HCT116 (cell line): ENCODE data around the gene UBIAD1. TPM values are rescaled to one million over a fixed set of nuclear protein-coding genes. Genes with fewer than 3 reads are reported as not detected.

Source experiments
- ATAC-seq: fragments of 200-7000 bp; cut with Tn5 transposase; 2 replicates; pipeline ENCODE4 v1.9.1; 2020; ENCODE audit warnings: mild to moderate bottlenecking, moderate library complexity
- BruUV-seq: library from RNA; stranded (reverse); fragments of 400-500 nt; replicated peaks from 2 replicates; lab custom pipeline; 2021; lab: Mats Ljungman, UMichigan
- CTCF ChIA-PET: fragments of 300-600 bp; sonication (Branson Sonifier 250); formaldehyde crosslinking; loops from one replicate; lab custom pipeline; 2021; ENCODE audit warnings: antibody characterized with exemption; lab: Charles Lee
- POLR2A ChIA-PET: fragments of 300-600, 350-600 bp; sonication (Branson Sonifier 250); formaldehyde crosslinking; loops from one replicate; lab custom pipeline; 2021; ENCODE audit warnings: antibody characterized with exemption; lab: Charles Lee
- RAD21 ChIA-PET, 2 experiments: fragments of 300-600 bp; sonication (Branson Sonifier 250); formaldehyde crosslinking; loops; one replicate each; lab custom pipeline; 2023; ENCODE audit warnings: low total read pairs in 2 of 2; ENCODE audit not compliant: uncharacterized antibody in 2 of 2, unreplicated experiment in 2 of 2, low non-redundant PET in 1 of 2; lab: Charles Lee
- DNase-seq: peaks from one replicate; pipeline ENCODE4 v3.0.0-alpha.2; 2010; ENCODE audit warnings: low read depth, low spot score
- H2AFZ ChIP-seq: fragments of 200-600 bp; shearing (Covaris generic), sonication (generic); 2 replicates; pipeline ENCODE4 v1.6.1; 2017; ENCODE audit warnings: low read depth, mixed run types, mixed read lengths, antibody characterized with exemption, low read length; ENCODE audit not compliant: poor library complexity, severe bottlenecking
- H3K27ac ChIP-seq: 2 replicates; pipeline ENCODE4 v1.5.1; 2012; ENCODE audit warnings: low read depth, low read length
- H3K27me3 ChIP-seq: fragments of 200-600 bp; sonication (generic); 2 replicates; pipeline ENCODE4 v1.6.1; 2016; ENCODE audit warnings: mixed run types, low read length, mixed read lengths; ENCODE audit not compliant: insufficient read depth
- H3K36me3 ChIP-seq, 2 experiments: fragments of 200-500 bp in 1 of 2; fragments of 200-600 bp in 1 of 2; sonication (Bioruptor generic) in 1 of 2; sonication (generic) in 1 of 2; 2 replicates each; pipeline versions ENCODE4 v1.5.1 to v1.6.1; 2014 to 2016; ENCODE audit warnings: low read length in 2 of 2, inconsistent platforms in 1 of 2, mixed read lengths in 1 of 2, mixed run types in 1 of 2; ENCODE audit not compliant: insufficient read depth in 2 of 2, control insufficient read depth in 1 of 2
- H3K4me1 ChIP-seq, 2 experiments: fragments of 200-600 bp in 1 of 2; sonication (generic) in 1 of 2; 2 replicates each; pipeline versions ENCODE4 v1.5.1 to v1.6.1; 2012 to 2017; ENCODE audit warnings: low read length in 2 of 2, inconsistent platforms in 1 of 2, mild to moderate bottlenecking in 1 of 2, mixed read lengths in 1 of 2, mixed run types in 1 of 2, moderate library complexity in 1 of 2; ENCODE audit not compliant: insufficient read depth in 2 of 2, control insufficient read depth in 1 of 2
- H3K4me2 ChIP-seq: fragments of 200-600 bp; sonication (generic); 2 replicates; pipeline ENCODE4 v1.6.1; 2017; ENCODE audit warnings: mixed run types, low read length, mixed read lengths
- H3K4me3 ChIP-seq, 2 experiments: fragments of 200-600 bp in 1 of 2; sonication (generic) in 1 of 2; replicated peaks in 1 of 2; 2 replicates each; pipeline ENCODE4 v1.5.1; 2011 to 2016; ENCODE audit warnings: low read length in 2 of 2, control low read depth in 1 of 2, low read depth in 1 of 2, mild to moderate bottlenecking in 1 of 2, mixed read lengths in 1 of 2, mixed run types in 1 of 2
- H3K79me2 ChIP-seq: fragments of 200-600 bp; sonication (generic); 2 replicates; pipeline ENCODE4 v1.6.1; 2017; ENCODE audit warnings: mild to moderate bottlenecking, mixed run types, low read length, moderate library complexity, mixed read lengths; ENCODE audit not compliant: insufficient read depth
- H3K9ac ChIP-seq: fragments of 200-600 bp; sonication (generic); 2 replicates; pipeline ENCODE4 v1.6.1; 2016; ENCODE audit warnings: low read length, mixed read lengths
- H3K9me2 ChIP-seq: fragments of 200-600 bp; sonication (generic), shearing (Covaris generic); 2 replicates; pipeline ENCODE4 v1.6.1; 2017; ENCODE audit warnings: mixed run types, mild to moderate bottlenecking, moderate library complexity; ENCODE audit not compliant: insufficient read depth
- H3K9me3 ChIP-seq, 2 experiments: fragments of 200-500 bp in 1 of 2; fragments of 200-600 bp in 1 of 2; sonication (Bioruptor generic) in 1 of 2; sonication (generic) in 1 of 2; 2 replicates each; pipeline ENCODE4 v1.6.1; 2014 to 2017; ENCODE audit warnings: low read length in 2 of 2, mixed read lengths in 2 of 2, inconsistent platforms in 1 of 2, low read depth in 1 of 2, mild to moderate bottlenecking in 1 of 2, mixed run types in 1 of 2, moderate library complexity in 1 of 2; ENCODE audit not compliant: control insufficient read depth in 1 of 2, insufficient read depth in 1 of 2
- H4K20me1 ChIP-seq: fragments of 200-600 bp; sonication (generic), shearing (Covaris generic); 2 replicates; pipeline ENCODE4 v1.6.1; 2017; ENCODE audit warnings: mixed run types, mild to moderate bottlenecking, moderate library complexity; ENCODE audit not compliant: insufficient read depth
- ATF3 ChIP-seq: IDR thresholded peaks from 2 replicates; pipeline ENCODE4 v1.6.1; 2012
- CBX3 ChIP-seq: IDR thresholded peaks from 2 replicates; pipeline ENCODE4 v1.6.1; 2012; ENCODE audit warnings: low read depth
- CTCF ChIP-seq, 3 experiments: fragments of 200-600 bp in 1 of 3; sonication (generic) in 1 of 3; IDR thresholded peaks in 2 of 3; conservative IDR thresholded peaks in 1 of 3; 2 replicates each; pipeline ENCODE4 v1.5.1; 2012 to 2017; ENCODE audit warnings: low read depth in 2 of 3, low read length in 2 of 3, antibody characterized with exemption in 1 of 3, borderline replicate concordance in 1 of 3, control low read depth in 1 of 3, mild to moderate bottlenecking in 1 of 3, mixed read lengths in 1 of 3, mixed run types in 1 of 3, moderate library complexity in 1 of 3; ENCODE audit not compliant: insufficient read depth in 1 of 3
- EGR1 ChIP-seq: IDR thresholded peaks from 2 replicates; pipeline ENCODE4 v1.6.1; 2012; ENCODE audit warnings: low read depth
- EZH2 ChIP-seq: fragments of 200-600 bp; sonication (generic); IDR thresholded peaks from 2 replicates; pipeline ENCODE4 v1.6.1; 2017; ENCODE audit warnings: antibody characterized with exemption, mixed run types
- EZH2phosphoT487 ChIP-seq: fragments of 200-600 bp; IDR thresholded peaks from 2 replicates; pipeline ENCODE4 v1.6.1; 2018; ENCODE audit warnings: antibody characterized with exemption, borderline replicate concordance
- FOSL1 ChIP-seq: IDR thresholded peaks from 2 replicates; pipeline ENCODE4 v1.6.1; 2012; ENCODE audit warnings: low read depth
- JUND ChIP-seq: IDR thresholded peaks from 2 replicates; pipeline ENCODE4 v1.6.1; 2012
- POLR2A ChIP-seq: IDR thresholded peaks from 2 replicates; pipeline ENCODE4 v1.7.0; 2011; ENCODE audit warnings: borderline replicate concordance; ENCODE audit not compliant: insufficient read depth, insufficient read length; ENCODE audit errors: extremely low read depth
- RAD21 ChIP-seq: IDR thresholded peaks from 2 replicates; pipeline ENCODE4 v1.6.1; 2012; ENCODE audit warnings: low read depth, mild to moderate bottlenecking
- SIN3A ChIP-seq: IDR thresholded peaks from 2 replicates; pipeline ENCODE4 v1.6.1; 2012; ENCODE audit warnings: low read depth
- SP1 ChIP-seq: IDR thresholded peaks from 2 replicates; pipeline ENCODE4 v1.6.1; 2012; ENCODE audit warnings: low read depth
- SRF ChIP-seq: IDR thresholded peaks from 2 replicates; pipeline ENCODE4 v1.6.1; 2012; ENCODE audit warnings: low read depth
- TCF7L2 ChIP-seq: IDR thresholded peaks from 2 replicates; pipeline ENCODE4 v1.7.0; 2011; ENCODE audit warnings: borderline replicate concordance, inconsistent platforms; ENCODE audit not compliant: insufficient read depth, insufficient read length; ENCODE audit errors: extremely low read depth
- YY1 ChIP-seq: IDR thresholded peaks from 2 replicates; pipeline ENCODE4 v1.6.1; 2011; ENCODE audit warnings: low read length, low read depth, moderate library complexity, mild to moderate bottlenecking; ENCODE audit not compliant: insufficient replicate concordance; ENCODE audit errors: extremely low read depth
- ZFX ChIP-seq: fragments of 450-650 bp; IDR thresholded peaks from 2 replicates; pipeline ENCODE4 v1.6.1; 2017
- intact Hi-C: fragments of 100-400 bp; cut with micrococcal nuclease; formaldehyde crosslinking; loops from 2 replicates; pipeline ENCODE4 v1.10.0; 2022
- total RNA-seq: library from RNA; stranded (reverse); gene quantifications from one replicate; pipeline ENCODE4 v1.2.1, GENCODE V29; 2021; ENCODE audit not compliant: unreplicated experiment
- TF ChIP-seq, protein P1 (sequence below): IDR thresholded peaks from 2 replicates; pipeline ENCODE4 v1.6.1; 2011; ENCODE audit warnings: mild to moderate bottlenecking, low read length, moderate library complexity; ENCODE audit not compliant: insufficient replicate concordance; ENCODE audit errors: extremely low read depth

The UBIAD1 gene
- total RNA-seq, 1 experiment from 2014 or later, result 17.2 TPM

- no peaks in the 10 kb centered on the region for H3K27me3 ChIP-seq
- BruUV-seq, result no TSS peak
- no peak for ATAC-seq
- H2AFZ ChIP-seq, result no peak overlapping the region
- DNase-seq, result no peak
- no peaks in the 10 kb centered on the region for H3K9me3 ChIP-seq
- TF ChIP-seq POLR2A (no peak), YY1 (no peak), EZH2phosphoT487 (no peak), CBX3 (no peak), ZFX (no peak), SP1 (no peak), CTCF (IDR thresholded peaks at IDR 0.05 in 2 of 3, conservative IDR thresholded peaks at IDR 0.05 in 1 of 3; ENCODE audit: borderline replicate concordance in 1 of 3, insufficient read depth in 1 of 3, low read depth in 2 of 3, low read length in 2 of 3) (no peak), SRF (no peak), FOSL1 (no peak), EZH2 (no peak), RAD21 (no peak), SIN3A (no peak), JUND (no peak), ATF3 (no peak), TCF7L2 (no peak), EGR1 (no peak)
- TF ChIP-seq, protein P1, sequence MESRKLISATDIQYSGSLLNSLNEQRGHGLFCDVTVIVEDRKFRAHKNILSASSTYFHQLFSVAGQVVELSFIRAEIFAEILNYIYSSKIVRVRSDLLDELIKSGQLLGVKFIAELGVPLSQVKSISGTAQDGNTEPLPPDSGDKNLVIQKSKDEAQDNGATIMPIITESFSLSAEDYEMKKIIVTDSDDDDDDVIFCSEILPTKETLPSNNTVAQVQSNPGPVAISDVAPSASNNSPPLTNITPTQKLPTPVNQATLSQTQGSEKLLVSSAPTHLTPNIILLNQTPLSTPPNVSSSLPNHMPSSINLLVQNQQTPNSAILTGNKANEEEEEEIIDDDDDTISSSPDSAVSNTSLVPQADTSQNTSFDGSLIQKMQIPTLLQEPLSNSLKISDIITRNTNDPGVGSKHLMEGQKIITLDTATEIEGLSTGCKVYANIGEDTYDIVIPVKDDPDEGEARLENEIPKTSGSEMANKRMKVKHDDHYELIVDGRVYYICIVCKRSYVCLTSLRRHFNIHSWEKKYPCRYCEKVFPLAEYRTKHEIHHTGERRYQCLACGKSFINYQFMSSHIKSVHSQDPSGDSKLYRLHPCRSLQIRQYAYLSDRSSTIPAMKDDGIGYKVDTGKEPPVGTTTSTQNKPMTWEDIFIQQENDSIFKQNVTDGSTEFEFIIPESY, result no peak
- no peak overlapping the region for H3K9ac ChIP-seq
- H3K4me2 ChIP-seq, result no peak overlapping the region
- ChIA-PET RAD21 (no interaction called here), POLR2A (no interaction called here), CTCF (no interaction called here)
- H3K9me2 ChIP-seq, result no peaks in the 10 kb centered on the region
- H3K27ac ChIP-seq, result no peak overlapping the region
- H3K79me2 ChIP-seq, result no peaks in the 10 kb centered on the region
- H3K4me1 ChIP-seq, result no peaks in the 10 kb centered on the region
- intact Hi-C loops, result no loop called here
- H3K36me3 ChIP-seq, result no peaks in the 10 kb centered on the region
- H4K20me1 ChIP-seq, result no peaks in the 10 kb centered on the region
- no peak overlapping the region for H3K4me3 ChIP-seq
These were observed 36.4 kb downstream of the UBIAD1 start for GRCh38 chr1:11309385-11309784.
